Tongue (tissue), 2 donors: ENCODE data around the gene MEF2C. TPM values are rescaled to one million over a fixed set of nuclear protein-coding genes. Genes with fewer than 3 reads are reported as not detected.

ENCODE experiments used
- DNase-seq: peaks from one replicate; pipeline ENCODE4 v3.0.0-alpha.2; 2015
- total RNA-seq: library from RNA; depleted of rRNA; stranded (reverse); fragments of >200 nt; gene quantifications from one replicate; pipeline ENCODE4 v1.2.3, GENCODE V29; 2014

The MEF2C gene
- total RNA-seq, 1 donor from 2014 or later, result 535 TPM

GRCh38 chr5:88713818-88714217 lies 169.2 kb downstream of the MEF2C start:
- no peak for DNase-seq

DNA sequence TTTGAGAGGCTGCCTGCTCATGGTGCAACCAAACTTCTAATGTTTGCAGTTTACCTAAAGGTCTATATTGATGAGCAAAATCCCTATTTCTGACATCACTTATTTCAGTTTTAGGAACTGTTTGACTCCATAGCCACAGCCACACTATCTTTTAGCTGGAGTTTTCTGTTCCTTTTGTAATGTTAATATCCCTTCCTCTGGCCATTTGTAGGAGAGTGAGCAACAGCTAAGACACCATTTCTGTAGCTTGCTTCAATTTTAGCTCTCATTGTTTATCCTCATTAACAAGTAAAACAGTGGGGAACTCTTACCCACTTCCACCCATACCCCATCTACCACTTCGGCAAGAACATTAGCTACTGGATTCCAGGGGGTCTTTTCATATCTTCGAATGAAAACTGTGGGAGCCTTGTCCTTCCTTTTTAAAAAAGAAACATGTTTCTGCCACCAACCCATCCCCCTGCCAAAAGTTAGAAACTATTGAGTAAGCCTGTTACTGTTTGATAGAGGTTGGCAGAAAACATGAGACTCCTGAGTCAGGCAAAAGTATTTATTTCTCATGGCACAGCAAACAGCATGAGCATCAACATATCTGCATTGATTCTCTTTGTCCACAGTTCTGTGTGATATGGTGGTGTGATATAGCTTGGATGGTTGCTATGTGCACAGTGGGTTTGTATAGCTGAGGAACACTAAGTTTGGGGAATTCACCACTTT lies 174.1 kb downstream of the MEF2C start:
- DNase-seq, result no peak

DNA sequence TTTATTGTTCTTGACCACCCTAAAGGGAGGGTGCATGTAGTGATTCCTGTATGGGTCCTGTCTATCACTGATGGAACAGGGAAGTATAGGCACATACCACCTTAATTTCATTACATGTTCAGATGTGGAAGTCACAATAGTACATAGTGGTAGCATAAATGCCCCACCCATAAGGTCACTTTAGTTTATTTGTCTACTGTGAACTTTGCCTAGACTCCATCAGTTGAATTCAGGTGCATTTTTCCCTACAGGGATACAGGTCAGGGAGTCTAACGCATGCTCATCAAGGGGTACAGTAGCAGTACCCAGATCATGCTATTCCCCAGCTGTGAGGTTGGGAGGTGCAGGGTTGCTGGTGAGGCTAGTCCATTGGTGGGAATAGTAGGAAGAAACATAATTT lies 175.0 kb downstream of the MEF2C start:
- no peak for DNase-seq

GRCh38 chr5:88707216-88707965 lies 175.6 kb downstream of the MEF2C start:
- DNase-seq, result no peak

- no peak for DNase-seq
Observed at GRCh38 chr5:88702332-88702731, 180.7 kb downstream of the MEF2C start.

DNA sequence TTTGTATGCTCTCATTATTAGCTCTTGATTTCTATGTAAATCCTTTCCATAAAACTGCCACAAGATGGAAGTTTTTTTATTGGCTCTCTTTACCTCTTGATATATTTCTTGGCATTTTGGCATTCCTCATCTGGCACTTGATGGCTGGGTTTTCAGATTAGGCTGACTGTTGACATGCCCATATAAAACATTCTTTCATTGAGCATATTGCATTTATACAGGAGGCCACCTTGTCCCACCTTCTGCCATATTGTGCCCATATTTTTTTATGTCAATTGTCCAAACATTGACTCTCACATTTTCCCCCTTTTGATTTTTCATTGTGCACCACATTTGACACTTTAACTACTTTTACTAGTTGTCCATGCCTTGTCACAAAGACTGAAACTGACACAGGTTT lies 182.9 kb downstream of the MEF2C start:
- DNase-seq, result no peak

- no peak for DNase-seq
Observed at GRCh38 chr5:88698290-88698689, 184.7 kb downstream of the MEF2C start.

DNA sequence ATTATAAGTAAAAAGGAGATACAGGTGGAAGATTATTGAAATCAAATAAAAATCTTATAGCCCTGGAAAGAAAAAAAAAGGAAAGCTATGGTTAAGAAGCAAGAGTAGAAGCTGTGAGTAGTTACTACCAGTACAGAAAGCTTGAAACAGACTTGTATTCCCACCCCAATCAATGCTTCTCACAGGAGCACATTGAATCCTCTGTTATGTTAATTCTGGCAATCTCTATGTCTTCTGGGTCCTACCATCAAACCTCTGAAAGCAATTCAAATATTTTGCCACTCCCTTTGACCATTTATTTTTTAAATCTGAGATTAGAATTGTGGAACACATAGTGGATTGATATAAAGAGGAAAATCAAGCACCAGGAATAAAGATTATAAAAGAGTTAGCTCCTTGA lies 186.5 kb downstream of the MEF2C start:
- DNase-seq, result no peak

GRCh38 chr5:88695931-88696330 lies 187.1 kb downstream of the MEF2C start:
- DNase-seq, result no peak

DNA sequence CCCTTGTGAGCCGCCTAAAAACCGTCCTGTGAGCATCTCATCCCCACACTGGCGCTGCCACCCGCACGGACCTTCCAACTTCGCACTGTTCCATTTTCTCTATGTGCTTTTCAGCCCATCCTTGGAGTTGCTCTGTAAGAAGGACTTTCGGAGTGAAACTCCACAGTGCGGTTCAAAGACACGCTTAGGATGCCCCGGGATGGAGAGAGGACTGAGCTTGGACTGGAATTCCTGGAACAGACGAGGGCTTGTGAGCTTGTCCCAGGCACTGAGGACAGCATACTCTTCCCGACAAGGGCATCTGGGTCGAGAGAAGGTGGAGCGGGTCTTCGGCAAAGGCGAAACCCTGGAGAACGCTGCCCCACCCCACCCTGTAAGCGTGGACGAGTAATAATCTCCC lies 187.8 kb downstream of the MEF2C start:
- no peak for DNase-seq

- DNase-seq, result no peak
Observed at GRCh38 chr5:88694023-88694679, 188.8 kb downstream of the MEF2C start.

GRCh38 chr5:88693071-88693932 lies 189.7 kb downstream of the MEF2C start:
- DNase-seq, result no peak

GRCh38 chr5:88691945-88692868 lies 190.8 kb downstream of the MEF2C start:
- no peak for DNase-seq

DNA sequence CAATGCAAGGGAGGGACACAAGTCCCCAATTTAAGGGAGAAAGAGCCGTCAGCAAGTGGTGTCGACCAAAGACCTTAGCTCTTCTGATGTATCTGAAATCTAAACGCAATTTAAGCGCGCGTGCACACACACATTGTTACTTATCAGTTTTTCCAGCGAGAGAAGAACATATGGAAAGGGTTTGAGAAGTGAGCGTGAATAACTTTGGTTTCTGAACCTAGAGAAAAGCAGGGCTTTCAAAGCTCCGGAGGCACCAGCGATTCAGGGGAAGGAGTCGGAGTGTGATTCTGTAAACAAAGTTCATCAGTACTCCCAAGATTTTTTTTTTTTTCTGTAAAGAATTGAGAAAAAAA lies 191.8 kb downstream of the MEF2C start:
- no peak for DNase-seq

GRCh38 chr5:88690409-88691229 lies 192.4 kb downstream of the MEF2C start:
- peak; percentile 90 for DNase-seq

- no peak for DNase-seq
Observed at GRCh38 chr5:88689668-88690408, 193.1 kb downstream of the MEF2C start.

DNA sequence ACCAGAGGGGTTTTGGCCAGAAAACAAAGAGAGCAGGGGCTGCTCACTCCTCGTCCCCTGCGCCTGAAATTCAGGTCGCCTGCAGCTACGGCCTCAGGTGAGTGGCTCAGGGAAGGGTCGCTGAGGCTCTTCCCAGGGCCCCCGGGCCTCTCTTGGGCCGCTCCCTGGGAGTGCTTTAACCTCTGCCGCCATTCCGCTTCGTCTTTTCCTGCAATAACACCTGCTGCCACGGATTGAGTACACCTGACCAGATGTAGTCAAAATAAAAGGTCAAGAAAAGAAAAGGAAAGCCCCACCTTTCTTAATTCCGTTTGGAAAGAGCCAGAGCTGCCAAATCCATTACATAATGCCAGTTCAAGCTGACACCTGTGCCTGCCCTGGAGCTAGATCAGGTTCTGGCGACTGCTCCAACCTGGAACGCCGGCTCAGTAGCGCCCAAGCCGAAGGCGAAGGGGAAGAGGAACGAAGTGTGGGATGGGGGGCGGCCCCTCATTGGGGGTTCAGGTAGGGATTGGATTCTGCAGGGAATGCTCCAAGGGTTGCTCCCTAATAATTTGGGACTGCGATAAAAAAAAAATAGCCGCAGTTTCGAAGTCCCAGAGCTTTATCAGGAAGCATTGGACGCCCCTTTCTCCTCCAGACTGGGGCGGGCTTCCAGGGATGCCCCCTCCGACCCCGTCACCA lies 193.9 kb downstream of the MEF2C start:
- no peak for DNase-seq

GRCh38 chr5:88688156-88688983 lies 194.6 kb downstream of the MEF2C start:
- DNase-seq, result peak; percentile 6
